Activated T-helper 17 cell treated with anti-CD3 and anti-CD28 coated beads, Interleukin-2, amount 50 U/mL, for 72 hours (primary cell): ENCODE results near the gene MOBP. TPM values are rescaled to one million over a fixed set of nuclear protein-coding genes. Genes with fewer than 3 reads are reported as not detected.
"Not testable (repeated sequence)": the region's sequence is repeated elsewhere in the genome, so short reads cannot be mapped to it uniquely, and the experiment has no call there.

ENCODE experiments used
- ATAC-seq: fragments of 150-1000 bp; cut with Tn5 transposase; replicated peaks from 2 replicates; pipeline ENCODE4 v1.10.0; 2021; ENCODE audit warnings: mild to moderate bottlenecking, moderate library complexity
- H3K27ac Mint-ChIP-seq: one replicate; pipeline ENCODE4 v1.8.0; 2022; ENCODE audit warnings: mixed read lengths
- H3K27me3 Mint-ChIP-seq: one replicate; pipeline ENCODE4 v1.8.0; 2022; ENCODE audit warnings: mixed read lengths
- H3K36me3 Mint-ChIP-seq: one replicate; pipeline ENCODE4 v1.8.0; 2022; ENCODE audit warnings: low read depth, mild to moderate bottlenecking, mixed read lengths
- H3K4me1 Mint-ChIP-seq: one replicate; pipeline ENCODE4 v1.8.0; 2022; ENCODE audit warnings: mixed read lengths
- H3K4me3 Mint-ChIP-seq: one replicate; pipeline ENCODE4 v1.8.0; 2022; ENCODE audit warnings: mild to moderate bottlenecking, mixed read lengths
- H3K9me3 Mint-ChIP-seq: one replicate; pipeline ENCODE4 v1.8.0; 2022; ENCODE audit warnings: mixed read lengths
- total RNA-seq, 2 donors: library from RNA; stranded (reverse); gene quantifications; one replicate each; pipeline ENCODE4 v1.2.3, GENCODE V29; 2022

MOBP gene
- total RNA-seq: not detected

- H3K9me3 Mint-ChIP-seq: no peaks in the 10 kb centered on the region
- ATAC-seq: no peak
- no peak within 1 kb of the TSS for H3K4me3 Mint-ChIP-seq
- H3K27ac Mint-ChIP-seq: no peak within 1 kb of the TSS
- peaks cover 22% of the 10 kb centered on the region for H3K27me3 Mint-ChIP-seq
- H3K36me3 Mint-ChIP-seq: no peaks in the 10 kb centered on the region
- H3K4me1 Mint-ChIP-seq: no peaks in the 10 kb centered on the region
Observed at GRCh38 chr3:39467394-39468107, at the start of gene MOBP. Gene MOBP (plus strand): TSS chr3:39467680. CDS start chr3:39502070, 34,390 bp downstream.

- ATAC-seq, H3K27me3 Mint-ChIP-seq, H3K4me1 Mint-ChIP-seq, H3K9me3 Mint-ChIP-seq, H3K4me3 Mint-ChIP-seq, H3K27ac Mint-ChIP-seq: not testable (repeated sequence)
- peaks cover 26% of the 10 kb centered on the region for H3K36me3 Mint-ChIP-seq
Observed at GRCh38 chr3:39418556-39419225, 48.8 kb upstream of the MOBP start.

GRCh38 chr3:39419742-39420315, 47.7 kb upstream of the MOBP start:
- peaks cover 2% of the 10 kb centered on the region for H3K4me1 Mint-ChIP-seq
- H3K27ac Mint-ChIP-seq: no peak overlapping the region
- peaks cover 15% of the 10 kb centered on the region for H3K36me3 Mint-ChIP-seq
- ATAC-seq: no peak
- no peak overlapping the region for H3K4me3 Mint-ChIP-seq
- no peaks in the 10 kb centered on the region for H3K9me3 Mint-ChIP-seq
- H3K27me3 Mint-ChIP-seq: no peaks in the 10 kb centered on the region

- no peaks in the 10 kb centered on the region for H3K27me3 Mint-ChIP-seq
Observed at GRCh38 chr3:39420543-39420942, 46.9 kb upstream of the MOBP start.

GRCh38 chr3:39423436-39423970, 44.0 kb upstream of the MOBP start:
- ATAC-seq: no peak

More at GRCh38 chr3:39420543-39420942, 46.9 kb upstream of the MOBP start:
- Mint-ChIP-seq H3K4me1 (no peaks in the 10 kb centered on the region), H3K9me3 (no peaks in the 10 kb centered on the region), H3K4me3 (no peak overlapping the region), H3K36me3 (peaks cover 8% of the 10 kb centered on the region), H3K27ac (no peak overlapping the region)
- no peak for ATAC-seq

GRCh38 chr3:39426312-39426711, 41.2 kb upstream of the MOBP start:
- H3K4me1 Mint-ChIP-seq: no peaks in the 10 kb centered on the region
- H3K4me3 Mint-ChIP-seq: no peak overlapping the region
- no peak overlapping the region for H3K27ac Mint-ChIP-seq
- peaks cover 2% of the 10 kb centered on the region for H3K36me3 Mint-ChIP-seq
- no peak for ATAC-seq
- H3K9me3 Mint-ChIP-seq: no peaks in the 10 kb centered on the region
- peaks cover 13% of the 10 kb centered on the region for H3K27me3 Mint-ChIP-seq

More at GRCh38 chr3:39423436-39423970, 44.0 kb upstream of the MOBP start:
- Mint-ChIP-seq H3K27ac (no peak overlapping the region), H3K27me3 (no peaks in the 10 kb centered on the region), H3K4me1 (no peaks in the 10 kb centered on the region), H3K36me3 (peaks cover 8% of the 10 kb centered on the region), H3K4me3 (no peak overlapping the region), H3K9me3 (no peaks in the 10 kb centered on the region)

GRCh38 chr3:39427506-39427905, 40.0 kb upstream of the MOBP start:
- no peaks in the 10 kb centered on the region for H3K9me3 Mint-ChIP-seq
- H3K36me3 Mint-ChIP-seq: no peaks in the 10 kb centered on the region
- no peaks in the 10 kb centered on the region for H3K4me1 Mint-ChIP-seq
- ATAC-seq: no peak
- H3K27me3 Mint-ChIP-seq: peaks cover 13% of the 10 kb centered on the region
- H3K4me3 Mint-ChIP-seq: no peak overlapping the region
- H3K27ac Mint-ChIP-seq: no peak overlapping the region

- H3K27me3 Mint-ChIP-seq: peaks cover 13% of the 10 kb centered on the region
- H3K36me3 Mint-ChIP-seq: no peaks in the 10 kb centered on the region
- ATAC-seq: no peak
- H3K9me3 Mint-ChIP-seq: no peaks in the 10 kb centered on the region
- no peak overlapping the region for H3K27ac Mint-ChIP-seq
- H3K4me3 Mint-ChIP-seq: no peak overlapping the region
- H3K4me1 Mint-ChIP-seq: no peaks in the 10 kb centered on the region
Observed at GRCh38 chr3:39428745-39429201, 38.7 kb upstream of the MOBP start.

- Mint-ChIP-seq H3K27ac (peak overlapping the region; percentile 40), H3K9me3 (no peaks in the 10 kb centered on the region), H3K36me3 (no peaks in the 10 kb centered on the region), H3K27me3 (peaks cover 13% of the 10 kb centered on the region), H3K4me1 (no peaks in the 10 kb centered on the region), H3K4me3 (no peak overlapping the region)
- no peak for ATAC-seq
Observed at GRCh38 chr3:39429466-39429865, 38.0 kb upstream of the MOBP start.

- no peak overlapping the region for H3K27ac Mint-ChIP-seq
- no peaks in the 10 kb centered on the region for H3K9me3 Mint-ChIP-seq
Observed at GRCh38 chr3:39432342-39432741, 35.1 kb upstream of the MOBP start.

GRCh38 chr3:39433642-39434041, 33.8 kb upstream of the MOBP start:
- Mint-ChIP-seq H3K9me3 (no peaks in the 10 kb centered on the region), H3K4me3 (no peak overlapping the region), H3K36me3 (no peaks in the 10 kb centered on the region), H3K27ac (no peak overlapping the region), H3K4me1 (no peaks in the 10 kb centered on the region), H3K27me3 (peaks cover 13% of the 10 kb centered on the region)
- no peak for ATAC-seq

More at GRCh38 chr3:39432342-39432741, 35.1 kb upstream of the MOBP start:
- Mint-ChIP-seq H3K4me3 (no peak overlapping the region), H3K4me1 (no peaks in the 10 kb centered on the region), H3K27me3 (peaks cover 13% of the 10 kb centered on the region), H3K36me3 (no peaks in the 10 kb centered on the region)
- no peak for ATAC-seq

- H3K27me3 Mint-ChIP-seq: peaks cover 10% of the 10 kb centered on the region
- no peak overlapping the region for H3K27ac Mint-ChIP-seq
- H3K4me3 Mint-ChIP-seq: no peak overlapping the region
- H3K9me3 Mint-ChIP-seq: no peaks in the 10 kb centered on the region
- H3K36me3 Mint-ChIP-seq: no peaks in the 10 kb centered on the region
- H3K4me1 Mint-ChIP-seq: no peaks in the 10 kb centered on the region
- ATAC-seq: no peak
Observed at GRCh38 chr3:39434574-39434973, 32.9 kb upstream of the MOBP start.

GRCh38 chr3:39435006-39435748, 32.3 kb upstream of the MOBP start:
- H3K36me3 Mint-ChIP-seq: no peaks in the 10 kb centered on the region
- H3K4me3 Mint-ChIP-seq: no peak overlapping the region
- no peak for ATAC-seq
- peaks cover 6% of the 10 kb centered on the region for H3K27me3 Mint-ChIP-seq
- H3K4me1 Mint-ChIP-seq: no peaks in the 10 kb centered on the region
- no peaks in the 10 kb centered on the region for H3K9me3 Mint-ChIP-seq
- H3K27ac Mint-ChIP-seq: no peak overlapping the region

GRCh38 chr3:39438880-39439279, 28.6 kb upstream of the MOBP start:
- Mint-ChIP-seq H3K27me3 (no peaks in the 10 kb centered on the region), H3K36me3 (no peaks in the 10 kb centered on the region), H3K9me3 (no peaks in the 10 kb centered on the region), H3K4me3 (no peak overlapping the region), H3K27ac (no peak overlapping the region), H3K4me1 (no peaks in the 10 kb centered on the region)
- ATAC-seq: no peak
